ENCODE results near the gene ADH4. TPM values are rescaled to one million over a fixed set of nuclear protein-coding genes. Genes with fewer than 3 reads are reported as not detected.

The ADH4 gene
- total RNA-seq, 4 donors from 2014 or later, result 1.6 to 4.1 TPM; not detected in 2

- Histone ChIP-seq H3K36me3 (no peaks in the 10 kb centered on the region), H3K4me3 (no peak overlapping the region), H3K9me3 (no peaks in the 10 kb centered on the region), H3K4me1 (no peaks in the 10 kb centered on the region), H3K27me3 (no peaks in the 10 kb centered on the region), H3K27ac (no peak overlapping the region)
- TF ChIP-seq POLR2A (IDR thresholded peaks at IDR 0.05), result no peak
- TF ChIP-seq, protein P1, sequence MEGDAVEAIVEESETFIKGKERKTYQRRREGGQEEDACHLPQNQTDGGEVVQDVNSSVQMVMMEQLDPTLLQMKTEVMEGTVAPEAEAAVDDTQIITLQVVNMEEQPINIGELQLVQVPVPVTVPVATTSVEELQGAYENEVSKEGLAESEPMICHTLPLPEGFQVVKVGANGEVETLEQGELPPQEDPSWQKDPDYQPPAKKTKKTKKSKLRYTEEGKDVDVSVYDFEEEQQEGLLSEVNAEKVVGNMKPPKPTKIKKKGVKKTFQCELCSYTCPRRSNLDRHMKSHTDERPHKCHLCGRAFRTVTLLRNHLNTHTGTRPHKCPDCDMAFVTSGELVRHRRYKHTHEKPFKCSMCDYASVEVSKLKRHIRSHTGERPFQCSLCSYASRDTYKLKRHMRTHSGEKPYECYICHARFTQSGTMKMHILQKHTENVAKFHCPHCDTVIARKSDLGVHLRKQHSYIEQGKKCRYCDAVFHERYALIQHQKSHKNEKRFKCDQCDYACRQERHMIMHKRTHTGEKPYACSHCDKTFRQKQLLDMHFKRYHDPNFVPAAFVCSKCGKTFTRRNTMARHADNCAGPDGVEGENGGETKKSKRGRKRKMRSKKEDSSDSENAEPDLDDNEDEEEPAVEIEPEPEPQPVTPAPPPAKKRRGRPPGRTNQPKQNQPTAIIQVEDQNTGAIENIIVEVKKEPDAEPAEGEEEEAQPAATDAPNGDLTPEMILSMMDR (IDR thresholded peaks at IDR 0.05), result no peak
- DNase-seq, result no peak
Measured at GRCh38 chr4:99179626-99180025, 35.5 kb upstream of the ADH4 start.

- H3K27me3 ChIP-seq, result no peaks in the 10 kb centered on the region
Measured at GRCh38 chr4:99179178-99179577, 35.1 kb upstream of the ADH4 start.

GRCh38 chr4:99166544-99166943 is 22.4 kb upstream of the ADH4 start:
- H3K27ac ChIP-seq, result no peak overlapping the region
- DNase-seq, result no peak
- no peaks in the 10 kb centered on the region for H3K9me3 ChIP-seq
- no peaks in the 10 kb centered on the region for H3K4me1 ChIP-seq
- TF ChIP-seq, protein P1 (IDR thresholded peaks at IDR 0.05), result no peak
- no peak for TF ChIP-seq POLR2A (IDR thresholded peaks at IDR 0.05)
- no peak overlapping the region for H3K4me3 ChIP-seq
- H3K36me3 ChIP-seq, result no peaks in the 10 kb centered on the region
- H3K27me3 ChIP-seq, result no peaks in the 10 kb centered on the region

More at GRCh38 chr4:99179178-99179577, 35.1 kb upstream of the ADH4 start:
- Histone ChIP-seq H3K36me3 (no peaks in the 10 kb centered on the region), H3K27ac (no peak overlapping the region), H3K4me3 (no peak overlapping the region), H3K4me1 (no peaks in the 10 kb centered on the region), H3K9me3 (no peaks in the 10 kb centered on the region)
- no peak for DNase-seq
- TF ChIP-seq, protein P1 (IDR thresholded peaks at IDR 0.05), result no peak
- TF ChIP-seq POLR2A (IDR thresholded peaks at IDR 0.05), result no peak

GRCh38 chr4:99165978-99166377 is 21.9 kb upstream of the ADH4 start:
- Histone ChIP-seq H3K4me3 (no peak overlapping the region), H3K9me3 (no peaks in the 10 kb centered on the region), H3K27me3 (no peaks in the 10 kb centered on the region), H3K4me1 (no peaks in the 10 kb centered on the region), H3K27ac (no peak overlapping the region), H3K36me3 (no peaks in the 10 kb centered on the region)
- TF ChIP-seq, protein P1 (IDR thresholded peaks at IDR 0.05), result no peak
- no peak for TF ChIP-seq POLR2A (IDR thresholded peaks at IDR 0.05)
- DNase-seq, result no peak

DNA sequence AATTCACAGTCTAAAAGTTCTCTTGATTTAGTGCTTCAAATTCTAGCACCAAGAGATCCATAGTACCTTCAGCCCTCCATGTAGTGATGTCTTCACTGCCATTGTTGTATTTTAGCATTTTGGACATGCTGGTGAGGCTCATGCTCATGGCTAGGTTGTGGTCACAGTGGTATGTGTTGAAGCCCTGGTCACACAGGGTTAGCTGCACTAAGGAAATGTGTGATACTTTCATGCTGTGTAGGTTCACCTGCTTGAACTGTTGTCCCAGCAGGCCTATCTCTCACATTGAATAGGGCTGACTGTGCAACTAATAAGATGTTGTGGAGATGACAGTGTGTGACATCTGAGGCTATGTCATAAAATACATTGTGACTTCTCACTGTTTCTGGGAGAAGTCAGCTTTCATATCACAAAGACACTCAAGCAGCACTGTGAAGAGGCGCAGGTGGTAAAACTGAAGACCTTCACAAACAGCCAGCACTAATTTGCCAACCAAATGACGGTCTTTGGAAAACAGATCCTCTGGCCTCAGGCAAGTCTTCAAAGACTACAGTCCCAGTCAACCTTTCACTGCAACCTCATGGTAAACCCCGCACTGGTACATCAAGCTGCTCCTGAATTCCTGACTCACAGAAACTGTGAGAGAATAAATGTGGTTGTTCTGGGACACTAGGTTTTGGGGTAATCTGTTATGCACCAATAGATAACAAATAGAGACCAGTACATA is 17.4 kb upstream of the ADH4 start:
- DNase-seq, result no peak
- H3K4me1 ChIP-seq, result no peaks in the 10 kb centered on the region
- H3K4me3 ChIP-seq, result no peak overlapping the region
- H3K36me3 ChIP-seq, result no peaks in the 10 kb centered on the region
- H3K9me3 ChIP-seq, result no peaks in the 10 kb centered on the region
- H3K27ac ChIP-seq, result no peak overlapping the region
- H3K27me3 ChIP-seq, result no peaks in the 10 kb centered on the region
- no peak for TF ChIP-seq POLR2A (IDR thresholded peaks at IDR 0.05)
- TF ChIP-seq, protein P1 (IDR thresholded peaks at IDR 0.05), result no peak
